CD4-positive, alpha-beta T cell treated with Interleukin-6 for 4 hours (primary cell): ENCODE results near the gene CYSRT1.

ENCODE experiments used
- DNase-seq: peaks from one replicate; pipeline ENCODE4 v3.0.0-alpha.2; 2020; ENCODE audit warnings: mixed read lengths

CYSRT1 gene

GRCh38 chr9:137224830-137225694 is at the start of gene CYSRT1:
TSS of gene CYSRT1 (plus strand) at chr9:137225174. CDS start at chr9:137225622, 448 bp downstream.
- no peak for DNase-seq

DNA sequence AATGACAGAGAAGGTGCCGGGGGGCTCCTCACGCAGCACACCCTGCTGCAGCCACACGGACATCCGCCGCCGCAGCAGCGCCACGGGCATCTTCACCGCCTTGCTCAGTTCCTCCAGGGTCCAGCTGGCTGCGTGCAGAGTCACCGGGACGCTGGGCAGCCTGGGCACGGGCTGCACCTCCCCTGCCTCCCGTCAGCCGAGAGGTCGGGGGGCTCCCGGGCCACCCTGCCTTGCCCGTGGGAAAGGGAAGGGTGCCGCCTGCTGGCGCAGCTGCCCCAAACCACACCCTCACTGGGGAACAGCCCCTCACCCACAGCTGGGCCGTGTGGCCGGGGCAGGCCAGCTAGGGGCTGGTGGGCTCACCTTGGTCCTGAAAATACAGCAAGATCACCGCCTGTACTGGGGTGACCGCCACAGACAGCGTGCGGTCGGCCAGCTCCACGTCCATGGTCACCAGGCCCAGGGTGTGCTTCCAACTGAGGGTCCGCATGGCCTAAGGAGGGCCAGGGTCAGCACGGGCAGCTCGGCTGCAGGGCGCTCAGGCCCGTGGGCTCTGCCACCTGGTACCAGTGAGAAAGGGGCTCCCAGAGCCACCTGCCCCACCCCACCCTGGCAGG is 49.5 kb upstream of the CYSRT1 start:
- DNase-seq = peak; percentile 26

GRCh38 chr9:137176302-137177182 is 48.4 kb upstream of the CYSRT1 start:
- peak; percentile 34 for DNase-seq

DNA sequence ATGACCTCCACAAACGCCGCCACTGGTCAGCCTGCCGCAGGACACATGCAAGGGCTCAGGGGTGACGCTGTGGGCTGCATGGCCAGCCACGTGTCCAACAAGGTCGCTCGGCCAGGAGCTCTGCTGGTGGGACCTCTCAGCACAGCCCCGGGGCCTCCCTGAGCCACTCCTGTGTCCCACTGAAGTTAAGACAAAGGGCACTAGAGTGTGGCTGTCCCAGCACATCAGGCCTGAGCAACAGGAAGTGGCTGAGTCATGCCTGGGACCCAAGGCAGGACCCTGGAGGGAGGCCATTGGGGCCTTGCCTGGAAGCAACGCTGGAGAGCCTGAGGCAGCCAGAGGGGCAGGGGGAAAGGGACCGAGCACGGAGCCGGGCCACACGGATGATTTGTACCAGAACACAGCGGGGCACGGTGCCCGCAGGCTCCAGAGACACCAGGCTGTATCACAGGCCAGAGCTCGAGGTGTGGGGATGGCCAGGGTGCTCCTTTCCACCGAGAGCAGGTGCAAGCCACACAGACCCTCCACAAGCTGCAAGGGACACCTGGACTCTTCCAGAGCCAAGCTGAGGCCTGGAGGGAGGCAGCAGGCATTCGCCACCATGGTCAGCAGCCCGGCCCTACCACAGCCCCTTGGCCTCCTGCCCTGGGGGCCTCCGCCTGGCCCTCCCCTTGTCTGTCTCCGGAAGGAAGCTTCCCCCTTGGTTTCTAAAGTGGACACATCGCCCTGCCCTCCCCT is 46.6 kb upstream of the CYSRT1 start:
- no peak for DNase-seq

GRCh38 chr9:137178939-137179630 is 45.9 kb upstream of the CYSRT1 start:
- no peak for DNase-seq

DNA sequence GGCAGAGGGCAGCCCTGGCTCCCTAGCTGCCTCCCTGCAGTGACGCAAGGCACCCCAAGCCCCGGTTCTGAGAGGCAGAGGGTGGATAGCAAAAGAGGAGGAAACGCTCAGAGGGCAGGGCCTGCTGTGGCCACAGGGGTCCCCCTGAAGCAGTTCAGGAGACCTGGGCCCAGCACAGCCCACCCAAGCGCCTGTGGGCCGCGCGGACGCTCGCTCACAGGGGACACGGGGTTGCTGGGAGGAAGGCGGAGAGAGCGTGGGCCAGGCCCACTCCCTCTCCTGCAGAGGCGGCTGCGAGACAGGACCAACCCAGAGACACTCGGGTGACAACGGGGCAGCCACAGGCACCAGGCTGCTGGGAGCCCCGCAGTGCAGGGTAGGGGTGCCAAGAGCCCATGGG is 45.2 kb upstream of the CYSRT1 start:
- no peak for DNase-seq

GRCh38 chr9:137180491-137180890 is 44.5 kb upstream of the CYSRT1 start:
- DNase-seq = no peak

DNA sequence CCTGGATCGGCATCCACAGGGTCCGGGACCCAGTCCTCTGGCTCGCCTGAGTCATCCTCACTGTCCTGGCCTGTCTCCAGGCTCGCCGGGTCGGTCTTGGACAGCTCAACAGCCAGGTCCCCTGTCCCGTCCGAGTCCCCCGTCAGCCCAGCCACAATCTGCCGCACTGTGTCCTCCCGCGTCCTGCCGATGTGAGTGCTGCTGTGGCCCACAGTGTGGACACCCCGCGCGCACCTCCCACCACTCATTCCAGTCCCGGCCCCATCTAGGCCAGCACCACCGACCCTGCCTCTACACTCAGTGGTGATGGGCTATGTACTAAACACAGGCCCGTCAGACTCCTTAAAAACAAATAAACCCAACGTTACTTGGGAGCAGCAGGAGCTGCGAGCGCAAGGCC is 43.3 kb upstream of the CYSRT1 start:
- DNase-seq = no peak

GRCh38 chr9:137182836-137183235 is 42.1 kb upstream of the CYSRT1 start:
- DNase-seq = no peak

DNA sequence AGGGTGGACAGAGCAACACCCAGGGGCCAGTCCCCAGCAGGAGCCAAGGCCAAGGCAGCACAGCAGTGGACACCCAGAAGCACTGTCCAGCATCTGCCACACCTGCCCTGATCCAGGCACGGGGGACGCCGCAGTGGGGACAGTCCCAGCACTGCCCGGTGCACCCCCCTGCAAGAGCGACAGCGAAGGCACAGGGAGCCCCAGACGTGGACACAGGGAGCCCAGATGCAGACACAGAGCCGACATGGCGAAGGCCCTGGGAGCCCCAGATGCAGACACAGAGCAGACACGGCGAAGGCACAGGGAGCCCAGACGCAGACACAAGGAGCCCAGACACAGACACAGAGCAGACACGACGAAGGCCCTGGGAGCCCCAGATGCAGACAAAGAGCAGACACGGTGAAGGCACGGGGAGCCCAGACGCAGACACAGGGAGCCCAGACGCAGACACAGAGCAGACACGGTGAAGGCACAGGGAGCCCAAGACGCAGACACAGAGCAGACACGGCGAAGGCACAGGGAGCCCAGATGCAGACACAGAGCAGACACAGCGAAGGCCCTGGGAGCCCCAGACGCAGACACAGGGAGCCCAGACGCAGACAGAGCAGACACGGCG is 40.9 kb upstream of the CYSRT1 start:
- no peak for DNase-seq

DNA sequence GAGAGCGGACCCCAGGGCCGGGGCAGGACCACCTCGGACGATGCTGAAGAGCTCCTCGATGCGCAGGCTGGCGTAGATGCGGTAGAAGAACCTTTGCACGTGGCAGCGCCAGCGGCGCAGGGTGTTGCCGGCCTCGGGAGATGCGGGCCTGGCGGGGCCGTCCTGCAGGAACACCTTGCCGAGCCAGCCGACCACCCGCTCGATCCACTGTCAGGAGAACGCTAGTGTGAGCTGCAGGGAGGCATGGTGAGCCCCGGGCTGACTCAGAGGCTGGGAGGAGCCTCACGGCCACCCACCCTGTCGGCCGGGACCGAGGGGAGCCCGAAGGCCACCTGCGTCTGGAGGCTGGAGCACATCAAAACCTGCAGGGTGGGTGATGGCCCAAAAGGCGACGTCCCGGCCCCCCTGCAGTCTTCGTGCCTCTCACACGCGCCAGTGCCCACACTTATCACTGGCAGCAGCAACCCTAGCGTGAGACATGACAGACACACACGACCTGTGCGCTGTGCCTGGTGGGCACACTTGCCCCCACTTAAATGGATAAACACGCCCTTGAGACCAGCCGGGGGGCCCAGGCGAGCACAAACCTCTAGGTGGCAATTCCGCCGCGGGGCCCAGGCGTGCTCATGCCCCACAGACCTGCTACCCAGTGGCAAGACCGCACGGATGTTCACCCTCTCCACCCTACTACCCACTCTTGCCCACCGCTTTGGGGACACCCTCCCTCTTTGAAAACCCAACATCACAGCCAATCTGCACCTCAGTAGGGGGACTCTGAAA is 39.9 kb upstream of the CYSRT1 start:
- DNase-seq = no peak

DNA sequence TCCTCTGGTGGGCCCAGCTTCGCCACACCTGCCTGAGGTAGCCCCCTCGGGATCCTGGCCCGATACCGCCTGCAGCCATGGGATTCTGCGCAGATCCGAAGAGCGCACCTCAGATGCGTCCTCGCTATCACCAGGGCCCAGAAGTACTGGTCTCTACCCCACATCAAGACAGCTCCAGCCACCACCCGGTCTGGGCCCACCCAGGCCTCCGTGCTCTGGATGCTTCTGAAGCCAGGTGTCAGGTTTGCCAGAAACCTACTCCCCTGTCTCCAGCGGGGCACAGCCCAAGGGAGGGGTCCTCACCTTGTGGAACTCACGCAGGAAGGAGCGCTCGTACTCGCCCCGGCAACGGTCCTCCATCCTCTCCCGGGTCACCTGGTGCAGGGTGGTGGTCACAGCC is 39.1 kb upstream of the CYSRT1 start:
- DNase-seq = no peak

- DNase-seq = no peak
Measured at GRCh38 chr9:137186385-137186784, 38.6 kb upstream of the CYSRT1 start.

DNA sequence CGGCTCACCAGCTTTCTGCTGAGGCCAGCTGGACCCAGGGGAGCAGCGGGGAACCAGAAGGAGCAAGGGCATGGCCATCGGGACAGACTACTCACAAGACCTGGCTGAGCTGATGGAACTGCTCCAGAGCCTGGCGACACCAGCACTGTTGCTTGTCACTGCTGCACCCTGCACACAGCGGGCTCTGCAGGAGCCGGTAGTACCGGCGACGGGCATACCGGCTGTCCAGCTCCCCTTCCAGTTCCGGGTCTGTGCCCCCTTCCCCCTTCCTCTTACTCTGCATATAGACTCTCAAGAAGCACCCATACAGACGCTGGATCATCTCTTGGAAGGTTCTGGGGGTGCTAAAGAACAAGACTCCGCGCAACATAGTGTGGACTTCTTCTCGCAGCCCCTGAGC is 37.6 kb upstream of the CYSRT1 start:
- no peak for DNase-seq

- DNase-seq = no peak
Measured at GRCh38 chr9:137188086-137188489, 36.9 kb upstream of the CYSRT1 start.

- DNase-seq = peak; percentile 92
Measured at GRCh38 chr9:137188490-137189296, 36.3 kb upstream of the CYSRT1 start, which contains the start of the genes ANAPC2 and SSNA1. TSS of gene ANAPC2 (minus strand) at chr9:137188560. CDS start at chr9:137188532, 28 bp downstream. TSS of gene SSNA1 (plus strand) at chr9:137188676. CDS start at chr9:137188727, 51 bp downstream.

- no peak for DNase-seq
Measured at GRCh38 chr9:137189297-137190295, 35.4 kb upstream of the CYSRT1 start.

DNA sequence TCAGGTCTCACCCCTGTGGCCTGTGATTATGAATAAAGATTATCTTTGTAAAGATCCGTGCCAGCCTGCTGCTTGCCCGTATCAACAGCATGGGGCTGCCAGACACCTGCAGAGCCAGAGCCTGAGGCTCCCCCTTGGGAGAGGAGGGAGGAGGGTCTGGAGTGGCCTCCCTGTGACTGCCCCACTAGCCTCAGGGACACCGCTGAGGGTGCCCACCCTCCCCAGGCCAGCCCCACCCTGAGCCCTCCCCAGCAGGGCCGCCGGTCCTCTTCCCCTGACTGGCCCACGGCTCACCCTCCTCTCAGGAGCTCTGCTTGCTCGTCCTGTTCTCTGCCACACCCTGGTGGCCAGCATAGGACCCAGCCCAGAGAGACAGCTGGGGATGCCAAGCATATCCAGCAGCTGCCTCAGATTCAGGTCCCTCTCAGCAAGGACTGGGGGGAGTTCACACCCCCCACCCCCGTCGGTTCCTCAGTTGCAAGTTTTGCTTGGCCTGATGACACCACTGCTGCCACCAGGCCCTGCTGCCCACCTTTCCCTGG is 34.6 kb upstream of the CYSRT1 start:
- DNase-seq = no peak
